Mucosa of rectum (tissue), 2 donors: ENCODE data around the gene PPY.
"Not testable (repeated sequence)": the region's sequence is repeated elsewhere in the genome, so short reads cannot be mapped to it uniquely, and the experiment has no call there.

Source experiments
- H3K27ac ChIP-seq, 2 donors: one replicate each; pipeline ENCODE4 v1.7.0; 2013; ENCODE audit warnings: inconsistent platforms in 2 of 2, low read depth in 2 of 2, low read length in 2 of 2
- H3K27me3 ChIP-seq, 2 donors: one replicate each; pipeline ENCODE4 v1.7.0; 2013; ENCODE audit warnings: low read length in 2 of 2; ENCODE audit not compliant: control insufficient read depth in 2 of 2, insufficient read depth in 2 of 2
- H3K36me3 ChIP-seq, 2 donors: one replicate each; pipeline ENCODE4 v1.7.0; 2013; ENCODE audit warnings: low read length in 2 of 2; ENCODE audit not compliant: control insufficient read depth in 2 of 2, insufficient read depth in 2 of 2
- H3K4me1 ChIP-seq, 2 donors: one replicate each; pipeline ENCODE4 v1.7.0; 2013; ENCODE audit warnings: low read length in 2 of 2, mild to moderate bottlenecking in 1 of 2; ENCODE audit not compliant: control insufficient read depth in 2 of 2, insufficient read depth in 2 of 2
- H3K4me3 ChIP-seq, 2 donors: one replicate each; pipeline ENCODE4 v1.7.0; 2013; ENCODE audit warnings: low read length in 2 of 2
- H3K9ac ChIP-seq, 2 donors: one replicate each; pipeline ENCODE4 v1.7.0; 2013; ENCODE audit warnings: low read length in 2 of 2, low read depth in 1 of 2, mild to moderate bottlenecking in 1 of 2
- H3K9me3 ChIP-seq, 2 donors: one replicate each; pipeline ENCODE4 v1.7.0; 2013; ENCODE audit warnings: low read length in 2 of 2; ENCODE audit not compliant: control insufficient read depth in 2 of 2
- donor health status: healthy.
- donor health status: Normal muscosa, but diverticular disease.

The PPY gene

GRCh38 chr17:43935204-43935925 is 6.9 kb downstream of the PPY start:
- no peak overlapping the region for H3K27ac ChIP-seq

DNA sequence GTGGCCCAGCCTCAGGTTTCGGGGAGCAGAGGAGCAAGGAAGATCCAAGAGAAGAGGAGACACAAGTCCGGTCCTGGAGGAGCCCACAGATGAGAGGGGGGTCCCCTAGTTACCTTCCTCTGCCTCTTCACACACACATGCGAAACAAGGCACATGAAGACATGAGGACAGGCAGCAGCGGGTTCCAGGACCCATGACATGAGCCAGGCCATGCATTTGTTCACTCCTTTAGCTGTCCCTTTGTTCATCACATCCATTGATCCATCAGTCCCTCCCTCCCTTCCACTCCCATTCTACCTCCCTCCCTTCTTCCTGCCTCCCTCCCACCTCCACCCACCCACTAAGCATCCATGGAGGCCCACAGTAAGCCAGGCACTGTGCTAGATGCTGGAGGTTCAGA is 9.4 kb downstream of the PPY start:
- Histone ChIP-seq H3K27ac (no peak overlapping the region), H3K9me3 (no peaks in the 10 kb centered on the region), H3K4me3 (no peak overlapping the region), H3K27me3 (no peaks in the 10 kb centered on the region), H3K36me3 (no peaks in the 10 kb centered on the region), H3K9ac (no peak overlapping the region), H3K4me1 (peaks cover 13 to 16% of the 10 kb centered on the region in 2 donors)

More at GRCh38 chr17:43935204-43935925, 6.9 kb downstream of the PPY start:
- H3K9me3 ChIP-seq = no peaks in the 10 kb centered on the region
- H3K9ac ChIP-seq = no peak overlapping the region
- peaks cover 0 to 8% of the 10 kb centered on the region in 2 donors for H3K27me3 ChIP-seq
- no peak overlapping the region for H3K4me3 ChIP-seq
- peaks cover 9 to 11% of the 10 kb centered on the region in 2 donors for H3K4me1 ChIP-seq
- H3K36me3 ChIP-seq = no peaks in the 10 kb centered on the region

- Histone ChIP-seq H3K27ac (no peak overlapping the region), H3K4me1 (peaks cover 16 to 17% of the 10 kb centered on the region in 2 donors), H3K4me3 (no peak overlapping the region), H3K36me3 (no peaks in the 10 kb centered on the region), H3K9me3 (no peaks in the 10 kb centered on the region), H3K9ac (no peak overlapping the region), H3K27me3 (no peaks in the 10 kb centered on the region)
These were observed 9.9 kb downstream of the PPY start for GRCh38 chr17:43932357-43932756.

DNA sequence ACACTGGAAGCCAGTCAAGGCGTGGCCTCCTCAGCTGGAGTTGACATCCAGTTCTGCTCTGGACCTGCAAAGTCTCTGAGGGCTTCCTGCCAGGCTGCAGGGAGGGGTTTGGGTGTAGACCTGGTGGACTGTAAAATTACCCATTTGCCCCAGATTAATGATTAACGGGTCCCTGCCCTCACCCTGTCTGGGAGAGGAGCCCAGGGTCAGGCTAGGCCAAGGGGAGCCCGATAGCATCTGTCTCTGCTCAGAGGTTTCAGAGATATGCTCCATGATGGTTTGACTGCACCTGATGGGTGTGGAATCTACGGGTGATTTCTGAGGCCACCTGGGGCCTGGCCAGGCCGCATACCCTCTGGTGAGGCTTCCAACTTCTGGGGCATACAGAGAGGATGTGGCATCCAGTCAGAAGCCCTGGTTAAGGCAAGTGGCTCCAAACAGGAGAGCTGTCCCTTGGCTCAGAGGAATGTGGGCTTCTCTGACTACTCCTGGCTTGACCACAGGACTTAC is 11.2 kb downstream of the PPY start:
- no peaks in the 10 kb centered on the region for H3K9me3 ChIP-seq
- no peak overlapping the region for H3K4me3 ChIP-seq
- H3K27me3 ChIP-seq = peaks cover 0 to 3% of the 10 kb centered on the region in 2 donors
- no peaks in the 10 kb centered on the region for H3K36me3 ChIP-seq
- H3K9ac ChIP-seq = no peak overlapping the region
- H3K27ac ChIP-seq = peak overlapping the region; percentile 32 to 52
- H3K4me1 ChIP-seq = peaks cover 23 to 25% of the 10 kb centered on the region in 2 donors

DNA sequence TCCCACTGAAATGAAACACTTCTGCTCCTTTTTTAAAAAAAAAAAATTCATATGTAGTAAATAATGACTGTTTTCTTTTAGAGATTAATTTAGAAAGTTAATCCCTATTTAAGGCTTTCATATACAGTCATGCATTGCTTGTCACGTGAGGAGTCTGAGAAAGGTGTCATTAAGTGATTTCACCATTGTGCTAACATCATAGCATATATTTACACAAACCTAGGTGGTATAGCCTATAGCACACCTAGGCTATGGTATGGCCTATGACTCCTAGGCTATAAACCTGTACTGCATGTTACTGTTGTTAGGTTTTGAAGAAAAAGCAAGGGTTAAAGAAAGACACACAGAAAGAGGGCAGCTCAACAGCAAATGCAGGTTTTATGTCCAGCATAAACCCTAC is 13.7 kb downstream of the PPY start:
- Histone ChIP-seq H3K9me3 (no peaks in the 10 kb centered on the region), H3K4me3 (no peak overlapping the region), H3K9ac (no peak overlapping the region), H3K36me3 (no peaks in the 10 kb centered on the region), H3K27me3 (peaks cover 0 to 8% of the 10 kb centered on the region in 2 donors), H3K4me1 (peaks cover 23 to 25% of the 10 kb centered on the region in 2 donors), H3K27ac (peak overlapping the region in 1 of 2 donors; percentile 65)

DNA sequence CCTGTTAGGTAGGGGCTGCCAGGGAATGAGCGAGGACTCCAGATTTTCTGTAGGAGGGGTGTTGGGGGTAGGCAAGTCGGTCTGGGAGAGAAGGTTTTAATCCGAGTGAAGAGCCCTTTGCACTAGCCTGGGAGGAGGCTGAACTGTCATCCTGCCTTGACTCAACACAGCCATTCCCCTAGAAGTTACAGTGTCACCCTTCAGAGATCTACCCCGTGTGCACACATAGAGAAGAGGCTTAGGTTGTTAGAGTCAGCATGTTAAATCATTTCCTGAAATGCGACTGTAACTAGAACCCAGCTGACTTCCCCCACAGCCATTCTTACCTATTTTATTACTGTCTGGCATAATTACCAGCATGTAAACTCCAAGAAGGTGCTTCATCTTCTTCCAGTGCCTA is 14.3 kb downstream of the PPY start:
- Histone ChIP-seq H3K27ac (peak overlapping the region; percentile 52 to 56), H3K4me3 (peak overlapping the region; percentile 34 to 58), H3K4me1 (peaks cover 23 to 25% of the 10 kb centered on the region in 2 donors), H3K9ac (peak overlapping the region in 1 of 2 donors; percentile 30)
- not testable (repeated sequence) for H3K9me3 ChIP-seq, H3K27me3 ChIP-seq, H3K36me3 ChIP-seq

DNA sequence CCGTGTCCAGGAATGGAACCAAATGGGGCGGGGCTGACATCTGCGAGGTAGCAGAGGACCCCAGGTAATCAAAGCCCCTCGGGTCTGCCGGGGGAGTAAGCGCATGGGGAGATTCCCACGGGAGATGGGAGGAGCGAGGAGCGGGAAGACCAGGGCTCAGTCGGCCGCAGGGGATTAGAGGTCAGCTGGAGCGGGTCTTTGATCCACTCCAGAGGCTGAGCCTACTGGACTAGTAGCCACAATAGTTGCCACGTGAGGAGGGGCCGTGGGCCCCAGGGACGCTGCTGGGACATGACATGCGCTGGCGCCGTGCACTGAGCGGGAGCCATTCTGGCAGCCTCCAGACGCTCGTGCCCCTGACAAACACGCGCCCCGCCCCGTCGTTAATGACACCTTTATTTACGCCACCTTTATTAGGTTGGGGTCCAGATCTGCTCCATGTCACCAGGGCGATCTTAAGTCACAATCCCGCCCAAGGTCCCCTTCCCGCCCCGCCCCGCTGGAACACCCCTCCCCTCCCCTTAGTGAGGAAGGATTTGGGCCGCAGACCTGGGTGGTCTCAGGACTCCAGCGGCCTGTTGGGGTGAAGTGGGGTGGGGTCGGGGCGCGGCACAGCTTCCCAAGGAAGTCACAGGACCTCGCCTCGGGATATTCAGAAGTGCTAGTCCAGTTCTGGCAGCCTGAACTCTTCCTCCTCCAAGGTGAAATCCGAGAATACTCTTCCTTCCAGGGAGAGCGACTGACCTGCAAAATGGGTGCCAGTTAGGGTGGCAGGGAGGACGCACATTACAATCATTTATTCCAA is 15.0 kb downstream of the PPY start:
- H3K9ac ChIP-seq = peak overlapping the region in 1 of 2 donors; percentile 75
- peaks cover 23 to 25% of the 10 kb centered on the region in 2 donors for H3K4me1 ChIP-seq
- peaks cover 0 to 8% of the 10 kb centered on the region in 2 donors for H3K27me3 ChIP-seq
- peak overlapping the region; percentile 52 to 56 for H3K27ac ChIP-seq
- H3K9me3 ChIP-seq = no peaks in the 10 kb centered on the region
- H3K36me3 ChIP-seq = no peaks in the 10 kb centered on the region
- H3K4me3 ChIP-seq = peak overlapping the region; percentile 55 to 58

DNA sequence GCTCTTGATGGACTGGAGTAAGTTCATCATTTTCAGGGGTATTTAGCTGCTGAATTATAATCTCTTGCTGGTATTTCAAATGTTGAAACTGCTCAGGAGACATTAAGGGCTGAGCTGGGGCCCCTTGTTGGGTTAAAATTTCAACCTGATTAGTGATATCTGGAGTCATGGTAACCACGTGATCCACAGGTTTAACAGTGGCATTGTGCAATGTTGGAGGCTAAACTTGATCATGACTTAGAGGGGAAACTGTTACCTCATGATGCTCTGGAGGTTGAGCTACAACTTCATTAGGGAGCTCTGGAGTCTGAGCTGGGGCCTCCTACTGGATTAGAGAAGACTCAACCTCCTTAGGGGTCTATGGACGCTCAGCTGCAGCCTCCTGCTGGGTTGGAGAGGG is 17.7 kb downstream of the PPY start:
- Histone ChIP-seq H3K36me3 (no peaks in the 10 kb centered on the region), H3K4me1 (peaks cover 12 to 13% of the 10 kb centered on the region in 2 donors), H3K4me3 (no peak overlapping the region), H3K9ac (no peak overlapping the region), H3K27me3 (peaks cover 0 to 8% of the 10 kb centered on the region in 2 donors), H3K9me3 (no peaks in the 10 kb centered on the region), H3K27ac (no peak overlapping the region)

DNA sequence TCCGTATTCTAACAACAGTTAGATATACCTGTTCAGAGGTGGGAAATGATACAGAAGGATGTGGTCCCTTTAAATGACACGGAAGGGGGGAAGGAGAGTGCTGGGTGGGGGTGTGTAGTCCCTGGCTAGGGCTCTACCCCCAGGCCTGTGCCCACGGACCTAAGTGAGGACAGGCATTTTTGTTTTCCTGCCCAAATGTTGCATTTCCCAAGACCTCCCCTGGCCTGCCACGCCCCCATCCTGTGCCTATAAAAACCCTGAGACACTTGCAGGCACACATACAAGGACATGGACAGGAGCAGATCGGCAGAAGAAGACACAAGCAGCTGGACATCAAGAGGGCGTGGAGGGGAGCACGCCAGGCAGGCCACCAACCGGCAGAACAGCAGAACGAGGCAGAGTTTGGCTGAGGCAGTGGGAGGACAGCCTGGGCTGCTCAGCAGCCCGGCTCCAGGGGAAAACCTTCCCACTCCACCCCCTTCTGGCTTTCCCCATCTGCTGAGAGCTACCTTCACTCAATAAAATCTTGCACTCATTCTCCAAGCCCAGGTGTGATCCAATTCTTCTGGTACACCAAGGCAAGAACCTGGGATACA is 21.7 kb downstream of the PPY start:
- Histone ChIP-seq H3K36me3 (no peaks in the 10 kb centered on the region), H3K4me1 (peaks cover 2% of the 10 kb centered on the region in 2 donors), H3K4me3 (no peak overlapping the region), H3K27me3 (peaks cover 0 to 4% of the 10 kb centered on the region in 2 donors), H3K27ac (no peak overlapping the region), H3K9ac (no peak overlapping the region), H3K9me3 (no peaks in the 10 kb centered on the region)

- H3K4me3 ChIP-seq = no peak overlapping the region
- no peaks in the 10 kb centered on the region for H3K9me3 ChIP-seq
- peaks cover 5 to 10% of the 10 kb centered on the region in 2 donors for H3K27me3 ChIP-seq
- no peak overlapping the region for H3K27ac ChIP-seq
- H3K36me3 ChIP-seq = no peaks in the 10 kb centered on the region
- no peak overlapping the region for H3K9ac ChIP-seq
- peaks cover 2% of the 10 kb centered on the region in 2 donors for H3K4me1 ChIP-seq
These were observed 24.3 kb downstream of the PPY start for GRCh38 chr17:43918026-43918389.
